Parathyroid adenoma (tissue), 2 donors: Measurements from ENCODE around the gene ZNF79.

Source experiments
- H2AFZ ChIP-seq: fragments of 300-600 bp; sonication (generic); one replicate; pipeline ENCODE4 v1.7.0; 2017; ENCODE audit warnings: antibody characterized with exemption, mild to moderate bottlenecking
- H3K27ac ChIP-seq: fragments of 300-600 bp; sonication (generic); one replicate; pipeline ENCODE4 v1.7.0; 2017
- H3K27me3 ChIP-seq: fragments of 300-600 bp; sonication (generic); one replicate; pipeline ENCODE4 v1.7.0; 2017; ENCODE audit warnings: low read length; ENCODE audit not compliant: control insufficient read depth, insufficient read depth
- H3K36me3 ChIP-seq: fragments of 300-600 bp; sonication (generic); one replicate; pipeline ENCODE4 v1.7.0; 2017; ENCODE audit warnings: low read length; ENCODE audit not compliant: control insufficient read depth, insufficient read depth
- H3K4me1 ChIP-seq: fragments of 300-600 bp; sonication (generic); one replicate; pipeline ENCODE4 v1.7.0; 2017; ENCODE audit warnings: control low read depth
- H3K4me2 ChIP-seq: fragments of 300-600 bp; sonication (generic); one replicate; pipeline ENCODE4 v1.7.0; 2017; ENCODE audit warnings: low read length
- H3K4me3 ChIP-seq: fragments of 300-600 bp; sonication (generic); one replicate; pipeline ENCODE4 v1.7.0; 2017; ENCODE audit warnings: low read depth, low read length
- H3K79me2 ChIP-seq: fragments of 300-600 bp; sonication (generic); one replicate; pipeline ENCODE4 v1.7.0; 2017; ENCODE audit warnings: control low read depth
- H3K9ac ChIP-seq: fragments of 300-600 bp; sonication (generic); one replicate; pipeline ENCODE4 v1.7.0; 2017; ENCODE audit warnings: mild to moderate bottlenecking
- H3K9me3 ChIP-seq: fragments of 300-600 bp; sonication (generic); one replicate; pipeline ENCODE4 v1.7.0; 2017; ENCODE audit warnings: low read length; ENCODE audit not compliant: control insufficient read depth
- CTCF ChIP-seq: fragments of 300-600 bp; sonication (generic); IDR thresholded peaks from one replicate; pipeline ENCODE4 v1.7.0; 2017; ENCODE audit warnings: antibody characterized with exemption, mild to moderate bottlenecking
- donor health status: primary hyperparathyroidism.

The ZNF79 gene

GRCh38 chr9:127490535-127491230 is 66.5 kb downstream of the ZNF79 start:
- H3K27ac ChIP-seq, result no peak overlapping the region
- TF ChIP-seq CTCF, result no peak
- H3K4me3 ChIP-seq, result no peak overlapping the region
- no peaks in the 10 kb centered on the region for H3K9me3 ChIP-seq
- no peaks in the 10 kb centered on the region for H3K79me2 ChIP-seq
- H3K36me3 ChIP-seq, result no peaks in the 10 kb centered on the region
- H3K4me2 ChIP-seq, result no peak overlapping the region
- no peak overlapping the region for H3K9ac ChIP-seq
- no peaks in the 10 kb centered on the region for H3K4me1 ChIP-seq
- no peaks in the 10 kb centered on the region for H3K27me3 ChIP-seq
- no peak overlapping the region for H2AFZ ChIP-seq

- Histone ChIP-seq H3K9me3 (no peaks in the 10 kb centered on the region), H3K9ac (no peak overlapping the region), H3K4me2 (no peak overlapping the region), H2AFZ (no peak overlapping the region), H3K4me1 (no peaks in the 10 kb centered on the region), H3K4me3 (no peak overlapping the region), H3K79me2 (no peaks in the 10 kb centered on the region), H3K36me3 (no peaks in the 10 kb centered on the region), H3K27ac (no peak overlapping the region), H3K27me3 (no peaks in the 10 kb centered on the region)
- no peak for TF ChIP-seq CTCF
Observed at GRCh38 chr9:127491516-127491915, 67.3 kb downstream of the ZNF79 start.

GRCh38 chr9:127492616-127493015 is 68.4 kb downstream of the ZNF79 start:
- TF ChIP-seq CTCF, result no peak
- Histone ChIP-seq H3K36me3 (no peaks in the 10 kb centered on the region), H3K9ac (no peak overlapping the region)

GRCh38 chr9:127493592-127494303 is 69.6 kb downstream of the ZNF79 start:
- TF ChIP-seq CTCF, result no peak
- Histone ChIP-seq H3K4me3 (no peak overlapping the region), H3K79me2 (no peaks in the 10 kb centered on the region), H3K27ac (no peak overlapping the region), H3K4me1 (no peaks in the 10 kb centered on the region), H2AFZ (no peak overlapping the region), H3K36me3 (no peaks in the 10 kb centered on the region), H3K27me3 (no peaks in the 10 kb centered on the region), H3K9ac (no peak overlapping the region), H3K4me2 (no peak overlapping the region), H3K9me3 (no peaks in the 10 kb centered on the region)

More at GRCh38 chr9:127492616-127493015, 68.4 kb downstream of the ZNF79 start:
- Histone ChIP-seq H3K4me3 (no peak overlapping the region), H3K27ac (no peak overlapping the region), H3K4me2 (no peak overlapping the region), H3K4me1 (no peaks in the 10 kb centered on the region), H3K79me2 (no peaks in the 10 kb centered on the region), H3K27me3 (no peaks in the 10 kb centered on the region), H2AFZ (no peak overlapping the region), H3K9me3 (no peaks in the 10 kb centered on the region)
